ENCODE data around the gene RIN3.

RIN3 gene

DNA sequence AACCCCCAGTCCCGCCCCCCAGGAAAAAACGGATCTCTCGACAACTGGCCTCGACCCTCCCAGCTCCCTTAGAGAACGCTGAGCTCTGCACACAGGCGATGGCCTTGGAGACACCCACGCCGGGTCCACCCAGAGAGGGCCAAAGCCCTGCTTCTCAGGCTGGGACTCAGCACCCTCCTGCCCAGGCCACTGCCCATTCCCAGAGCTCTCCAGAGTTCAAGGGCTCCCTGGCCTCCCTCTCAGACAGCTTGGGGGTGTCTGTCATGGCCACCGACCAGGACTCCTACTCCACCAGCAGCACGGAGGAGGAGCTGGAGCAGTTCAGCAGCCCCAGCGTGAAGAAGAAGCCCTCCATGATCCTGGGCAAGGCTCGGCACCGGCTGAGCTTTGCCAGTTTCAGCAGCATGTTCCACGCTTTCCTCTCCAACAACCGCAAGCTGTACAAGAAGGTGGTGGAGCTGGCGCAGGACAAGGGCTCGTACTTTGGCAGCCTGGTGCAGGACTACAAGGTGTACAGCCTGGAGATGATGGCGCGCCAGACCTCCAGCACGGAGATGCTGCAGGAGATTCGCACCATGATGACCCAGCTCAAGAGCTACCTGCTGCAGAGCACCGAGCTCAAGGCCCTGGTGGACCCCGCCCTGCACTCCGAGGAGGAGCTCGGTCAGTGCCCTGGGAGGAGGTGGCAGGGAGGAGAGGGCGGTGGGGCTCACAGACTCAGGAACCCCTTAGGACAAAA, 139.0 kb downstream of the RIN3 start:
- WGBS, 2 experiments (ENCODE audit: insufficient coverage in 2 of 2) = 93 to 94% methylated on average over 25 of the region's 26 CpGs

GRCh38 chr14:92653162-92653651, 139.6 kb downstream of the RIN3 start:
- Histone ChIP-seq H3K4me3 (ENCODE audit: extremely low read depth, insufficient read depth, low read length, poor library complexity, severe bottlenecking) (no peak overlapping the region), H3K4me1 (ENCODE audit: control insufficient read depth, insufficient read depth, low read length, poor library complexity, severe bottlenecking) (no peaks in the 10 kb centered on the region), H3K27ac (ENCODE audit: low read depth, low read length, severe bottlenecking) (no peak overlapping the region), H3K36me3 (ENCODE audit: control insufficient read depth, insufficient read depth, low read length) (peaks cover 4% of the 10 kb centered on the region), H3K9me3 (ENCODE audit: control insufficient read depth, low read length) (no peaks in the 10 kb centered on the region)
- WGBS, 2 experiments (ENCODE audit: insufficient coverage in 2 of 2) = 90 to 96% methylated on average over 9 to 10 of the region's 11 CpGs

More for the DNA sequence above, 139.0 kb downstream of the RIN3 start:
- H3K36me3 ChIP-seq (ENCODE audit: control insufficient read depth, insufficient read depth, low read length) = peaks cover 4% of the 10 kb centered on the region
- H3K9me3 ChIP-seq (ENCODE audit: control insufficient read depth, low read length) = no peaks in the 10 kb centered on the region
- peaks cover 1% of the 10 kb centered on the region for H3K4me1 ChIP-seq (ENCODE audit: control insufficient read depth, insufficient read depth, low read length, poor library complexity, severe bottlenecking)
- no peak overlapping the region for H3K4me3 ChIP-seq (ENCODE audit: extremely low read depth, insufficient read depth, low read length, poor library complexity, severe bottlenecking)
- H3K27ac ChIP-seq (ENCODE audit: low read depth, low read length, severe bottlenecking) = no peak overlapping the region

DNA sequence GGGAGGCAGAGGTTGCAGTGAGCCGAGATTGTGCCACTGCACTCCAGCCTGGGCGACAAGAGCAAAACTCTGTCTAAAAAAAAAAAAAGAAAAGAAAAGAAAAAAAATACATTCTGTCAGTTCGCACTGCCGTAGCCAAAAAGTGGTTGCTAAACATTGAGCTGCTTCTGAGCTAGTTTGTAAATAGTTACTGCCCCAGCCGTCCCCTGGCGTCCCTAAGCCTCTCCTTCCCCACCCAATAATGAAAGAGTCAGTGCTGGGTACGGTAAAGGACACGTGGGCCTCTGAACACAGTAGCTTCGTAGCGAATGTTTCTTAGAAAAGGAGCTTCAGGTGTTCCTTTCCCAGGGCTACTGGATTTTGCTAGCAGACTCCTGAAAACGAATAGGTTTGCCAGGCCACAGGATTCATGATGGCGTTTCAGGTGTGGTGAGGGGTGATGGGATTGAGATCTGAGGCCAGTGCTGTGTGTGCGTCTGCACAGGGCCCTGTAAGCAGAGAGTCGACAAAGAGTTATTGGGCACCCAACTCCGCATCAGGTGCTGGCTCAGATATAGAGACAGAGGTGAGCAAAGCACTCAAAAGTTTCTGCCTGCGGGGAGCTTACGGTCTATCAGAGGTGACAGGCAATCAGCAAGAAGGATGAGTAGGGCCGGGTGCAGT, 140.8 kb downstream of the RIN3 start:
- H3K4me3 ChIP-seq (ENCODE audit: extremely low read depth, insufficient read depth, low read length, poor library complexity, severe bottlenecking) = no peak overlapping the region
- WGBS, 2 experiments (ENCODE audit: insufficient coverage in 2 of 2) = 94 to 95% methylated on average over 12 to 14 of the region's 18 CpGs
- H3K4me1 ChIP-seq (ENCODE audit: control insufficient read depth, insufficient read depth, low read length, poor library complexity, severe bottlenecking) = no peaks in the 10 kb centered on the region
- no peak overlapping the region for H3K27ac ChIP-seq (ENCODE audit: low read depth, low read length, severe bottlenecking)
- H3K36me3 ChIP-seq (ENCODE audit: control insufficient read depth, insufficient read depth, low read length) = peaks cover 5% of the 10 kb centered on the region
- H3K9me3 ChIP-seq (ENCODE audit: control insufficient read depth, low read length) = no peaks in the 10 kb centered on the region

- WGBS, 2 experiments (ENCODE audit: insufficient coverage in 2 of 2) = 87 to 91% methylated on average over 5 to 13 of the region's 13 CpGs
- no peak overlapping the region for H3K27ac ChIP-seq (ENCODE audit: low read depth, low read length, severe bottlenecking)
- H3K4me3 ChIP-seq (ENCODE audit: extremely low read depth, insufficient read depth, low read length, poor library complexity, severe bottlenecking) = no peak overlapping the region
- H3K4me1 ChIP-seq (ENCODE audit: control insufficient read depth, insufficient read depth, low read length, poor library complexity, severe bottlenecking) = no peaks in the 10 kb centered on the region
- peaks cover 10% of the 10 kb centered on the region for H3K36me3 ChIP-seq (ENCODE audit: control insufficient read depth, insufficient read depth, low read length)
- H3K9me3 ChIP-seq (ENCODE audit: control insufficient read depth, low read length) = no peaks in the 10 kb centered on the region
Observed at GRCh38 chr14:92655419-92656201, 142.0 kb downstream of the RIN3 start.

GRCh38 chr14:92656306-92657081, 142.9 kb downstream of the RIN3 start:
- Histone ChIP-seq H3K27ac (ENCODE audit: low read depth, low read length, severe bottlenecking) (no peak overlapping the region), H3K4me1 (ENCODE audit: control insufficient read depth, insufficient read depth, low read length, poor library complexity, severe bottlenecking) (no peaks in the 10 kb centered on the region), H3K4me3 (ENCODE audit: extremely low read depth, insufficient read depth, low read length, poor library complexity, severe bottlenecking) (no peak overlapping the region), H3K9me3 (ENCODE audit: control insufficient read depth, low read length) (no peaks in the 10 kb centered on the region), H3K36me3 (ENCODE audit: control insufficient read depth, insufficient read depth, low read length) (peaks cover 8% of the 10 kb centered on the region)
- 81 to 91% methylated on average over 7 of the region's 8 CpGs for WGBS, 2 experiments (ENCODE audit: insufficient coverage in 2 of 2)

DNA sequence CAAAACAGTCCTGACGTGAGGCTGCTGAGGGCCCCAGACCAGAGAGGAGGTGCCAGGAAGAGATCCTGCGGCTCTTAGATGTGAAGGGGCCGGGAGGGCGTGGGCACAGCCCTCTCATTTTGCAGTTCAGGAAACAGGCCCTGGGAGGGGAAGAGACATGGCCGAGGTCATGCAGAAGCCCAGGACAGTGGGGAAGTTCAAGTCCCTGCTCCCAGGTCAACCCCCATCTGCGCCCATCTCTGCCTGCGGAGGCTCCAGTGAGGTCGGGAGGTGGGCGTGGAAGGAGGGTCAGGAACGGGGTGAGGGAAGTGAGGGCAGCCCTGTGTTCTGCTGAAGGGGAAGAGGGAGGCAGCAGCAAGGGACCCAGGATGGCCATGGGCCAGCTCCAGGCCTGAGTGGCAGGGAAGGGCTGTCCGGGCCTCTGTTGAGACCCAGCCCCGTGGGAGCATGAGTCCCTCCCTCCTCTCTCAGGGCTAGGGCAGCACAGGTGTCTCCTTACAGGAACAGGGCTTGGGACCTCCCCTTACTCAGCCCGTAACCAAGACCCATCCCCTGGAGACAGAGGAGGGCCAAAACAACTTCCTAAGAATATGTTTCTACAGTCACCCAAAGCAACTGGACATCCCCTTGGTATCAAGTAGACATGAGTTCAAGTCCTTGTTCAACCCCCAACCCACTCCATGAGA, 144.0 kb downstream of the RIN3 start:
- no peak overlapping the region for H3K4me3 ChIP-seq (ENCODE audit: extremely low read depth, insufficient read depth, low read length, poor library complexity, severe bottlenecking)
- no peaks in the 10 kb centered on the region for H3K4me1 ChIP-seq (ENCODE audit: control insufficient read depth, insufficient read depth, low read length, poor library complexity, severe bottlenecking)
- peaks cover 8% of the 10 kb centered on the region for H3K36me3 ChIP-seq (ENCODE audit: control insufficient read depth, insufficient read depth, low read length)
- 87 to 88% methylated on average over 13 of the region's 13 CpGs for WGBS, 2 experiments (ENCODE audit: insufficient coverage in 2 of 2)
- no peak overlapping the region for H3K27ac ChIP-seq (ENCODE audit: low read depth, low read length, severe bottlenecking)
- H3K9me3 ChIP-seq (ENCODE audit: control insufficient read depth, low read length) = no peaks in the 10 kb centered on the region

DNA sequence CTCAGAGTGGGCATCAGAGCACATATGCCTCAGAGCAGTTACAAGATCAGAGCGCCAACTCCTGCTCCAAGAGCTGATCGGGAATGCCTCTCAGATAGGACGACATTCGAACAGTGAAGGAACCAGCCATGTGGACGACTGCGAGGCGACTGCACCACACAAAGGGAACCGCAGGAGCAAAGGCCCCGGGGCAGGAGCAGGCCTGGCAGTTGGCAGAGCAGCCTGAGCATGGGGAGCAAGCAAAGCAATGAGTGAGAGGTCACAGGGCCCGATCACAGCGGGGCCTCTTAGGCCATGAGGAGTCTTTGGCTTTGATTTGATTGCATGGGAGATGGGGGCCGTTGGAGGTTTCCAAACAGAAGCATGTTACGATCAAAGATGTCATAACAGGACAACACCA, 144.6 kb downstream of the RIN3 start:
- Histone ChIP-seq H3K4me1 (ENCODE audit: control insufficient read depth, insufficient read depth, low read length, poor library complexity, severe bottlenecking) (no peaks in the 10 kb centered on the region), H3K27ac (ENCODE audit: low read depth, low read length, severe bottlenecking) (no peak overlapping the region), H3K4me3 (ENCODE audit: extremely low read depth, insufficient read depth, low read length, poor library complexity, severe bottlenecking) (no peak overlapping the region), H3K36me3 (ENCODE audit: control insufficient read depth, insufficient read depth, low read length) (peaks cover 10% of the 10 kb centered on the region), H3K9me3 (ENCODE audit: control insufficient read depth, low read length) (no peaks in the 10 kb centered on the region)
- WGBS, 2 experiments (ENCODE audit: insufficient coverage in 2 of 2) = 86 to 89% methylated on average over 13 of the region's 13 CpGs

GRCh38 chr14:92658684-92659083, 145.1 kb downstream of the RIN3 start:
- peaks cover 15% of the 10 kb centered on the region for H3K36me3 ChIP-seq (ENCODE audit: control insufficient read depth, insufficient read depth, low read length)
- H3K27ac ChIP-seq (ENCODE audit: low read depth, low read length, severe bottlenecking) = no peak overlapping the region
- H3K4me1 ChIP-seq (ENCODE audit: control insufficient read depth, insufficient read depth, low read length, poor library complexity, severe bottlenecking) = no peaks in the 10 kb centered on the region
- no peaks in the 10 kb centered on the region for H3K9me3 ChIP-seq (ENCODE audit: control insufficient read depth, low read length)
- no peak overlapping the region for H3K4me3 ChIP-seq (ENCODE audit: extremely low read depth, insufficient read depth, low read length, poor library complexity, severe bottlenecking)

GRCh38 chr14:92659765-92660561, 146.4 kb downstream of the RIN3 start:
- Histone ChIP-seq H3K27ac (ENCODE audit: low read depth, low read length, severe bottlenecking) (no peak overlapping the region), H3K4me1 (ENCODE audit: control insufficient read depth, insufficient read depth, low read length, poor library complexity, severe bottlenecking) (no peaks in the 10 kb centered on the region), H3K9me3 (ENCODE audit: control insufficient read depth, low read length) (no peaks in the 10 kb centered on the region), H3K36me3 (ENCODE audit: control insufficient read depth, insufficient read depth, low read length) (peaks cover 17% of the 10 kb centered on the region), H3K4me3 (ENCODE audit: extremely low read depth, insufficient read depth, low read length, poor library complexity, severe bottlenecking) (no peak overlapping the region)
- WGBS, 2 experiments (ENCODE audit: insufficient coverage in 2 of 2) = 83 to 94% methylated on average over 7 to 10 of the region's 11 CpGs

Measured in mesodermal cell (in vitro differentiated cells).